ENCODE results near the gene ANKS6. TPM values are rescaled to one million over a fixed set of nuclear protein-coding genes. Genes with fewer than 3 reads are reported as not detected.

The ANKS6 gene
- total RNA-seq, 4 donors from 2014 or later = 18.3 to 35.9 (median 29.3) TPM

DNA sequence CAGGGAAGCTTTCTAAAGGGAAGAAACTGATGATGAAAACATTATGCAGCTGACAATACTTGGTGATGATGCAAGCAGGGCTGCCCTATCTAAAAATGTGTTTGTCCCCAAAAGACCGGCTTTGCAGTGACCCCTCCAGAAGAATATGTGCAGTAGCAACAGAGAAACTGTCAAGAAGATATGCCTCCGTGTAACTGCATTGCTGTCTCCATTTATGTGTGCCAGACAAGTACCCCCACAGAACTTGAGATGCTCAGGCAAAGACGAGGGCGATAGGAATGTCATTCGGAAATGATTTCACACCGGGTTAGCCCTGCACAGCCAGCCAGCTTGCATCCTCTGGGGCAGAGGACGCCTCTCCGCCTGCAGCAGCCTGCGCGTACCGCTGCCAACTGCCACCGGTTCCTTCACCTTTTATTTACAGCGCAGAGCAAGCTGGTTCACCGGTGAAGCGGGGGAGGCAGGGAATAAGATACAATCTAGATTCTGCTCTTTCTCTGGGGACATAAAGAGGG lies 89.6 kb downstream of the ANKS6 start:
- 14 to 24% methylated on average over 8 to 15 of the region's 15 CpGs for WGBS, 2 donors (ENCODE audit: low coverage in 1 of 2)
- Histone ChIP-seq H3K9me3 (no peaks in the 10 kb centered on the region), H3K27me3 (peaks cover 97% of the 10 kb centered on the region), H3K36me3 (no peaks in the 10 kb centered on the region), H3K27ac (no peak overlapping the region), H3K4me1 (peaks cover 0 to 17% (median 10%) of the 10 kb centered on the region in 4 donors), H3K4me3 (no peak overlapping the region)
- TF ChIP-seq, protein P1, sequence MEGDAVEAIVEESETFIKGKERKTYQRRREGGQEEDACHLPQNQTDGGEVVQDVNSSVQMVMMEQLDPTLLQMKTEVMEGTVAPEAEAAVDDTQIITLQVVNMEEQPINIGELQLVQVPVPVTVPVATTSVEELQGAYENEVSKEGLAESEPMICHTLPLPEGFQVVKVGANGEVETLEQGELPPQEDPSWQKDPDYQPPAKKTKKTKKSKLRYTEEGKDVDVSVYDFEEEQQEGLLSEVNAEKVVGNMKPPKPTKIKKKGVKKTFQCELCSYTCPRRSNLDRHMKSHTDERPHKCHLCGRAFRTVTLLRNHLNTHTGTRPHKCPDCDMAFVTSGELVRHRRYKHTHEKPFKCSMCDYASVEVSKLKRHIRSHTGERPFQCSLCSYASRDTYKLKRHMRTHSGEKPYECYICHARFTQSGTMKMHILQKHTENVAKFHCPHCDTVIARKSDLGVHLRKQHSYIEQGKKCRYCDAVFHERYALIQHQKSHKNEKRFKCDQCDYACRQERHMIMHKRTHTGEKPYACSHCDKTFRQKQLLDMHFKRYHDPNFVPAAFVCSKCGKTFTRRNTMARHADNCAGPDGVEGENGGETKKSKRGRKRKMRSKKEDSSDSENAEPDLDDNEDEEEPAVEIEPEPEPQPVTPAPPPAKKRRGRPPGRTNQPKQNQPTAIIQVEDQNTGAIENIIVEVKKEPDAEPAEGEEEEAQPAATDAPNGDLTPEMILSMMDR (IDR thresholded peaks at IDR 0.05) = no peak
- TF ChIP-seq POLR2A (IDR thresholded peaks at IDR 0.05) (no peak), EP300 (IDR thresholded peaks at IDR 0.05; ENCODE audit: low read depth) (no peak), POLR2AphosphoS5 (IDR thresholded peaks at IDR 0.05) (no peak)
- DNase-seq = no peak
- intact Hi-C loops (cut with DNase I; ENCODE audit: low total_unique reads) = no loop called here
- in situ Hi-C loops (cut with MboI; ENCODE audit: low pct_ligation_motif_present in 1 of 4, low pct_unique_long_range_greater_than_20kb in 1 of 4, low sequenced_read_pairs in 3 of 4) = no loop called here

DNA sequence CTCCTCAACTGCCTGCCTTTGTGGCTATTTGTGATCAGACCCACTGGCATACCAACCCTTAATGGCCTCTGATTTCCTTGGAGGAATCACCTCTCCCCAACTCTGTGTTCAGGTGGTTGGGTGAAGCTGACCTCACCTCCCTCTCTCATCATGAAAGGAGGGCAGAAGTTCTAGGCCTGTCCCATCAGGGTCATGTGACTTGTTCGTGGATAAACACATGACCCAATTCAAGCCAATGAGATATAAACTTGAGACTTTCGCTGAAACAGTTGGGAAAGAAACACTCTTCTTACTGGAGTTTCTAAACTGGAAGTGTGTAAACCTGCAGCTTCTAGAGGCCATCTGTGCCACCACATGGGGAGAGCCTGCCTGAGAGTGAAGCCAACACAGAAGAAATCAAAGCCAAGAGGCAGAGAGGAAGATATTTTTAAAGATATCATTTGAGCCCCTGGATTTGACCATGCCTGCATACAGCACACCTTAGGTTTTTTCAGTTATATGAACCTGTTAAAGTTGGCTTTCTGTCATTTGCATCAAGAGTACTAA lies 93.4 kb downstream of the ANKS6 start:
- Histone ChIP-seq H3K36me3 (no peaks in the 10 kb centered on the region), H3K9me3 (no peaks in the 10 kb centered on the region), H3K27ac (no peak overlapping the region), H3K4me1 (peaks cover 0 to 7% (median 5%) of the 10 kb centered on the region in 4 donors), H3K27me3 (peaks cover 69% of the 10 kb centered on the region), H3K4me3 (no peak overlapping the region)
- 73 to 83% methylated on average over 1 to 2 of the region's 2 CpGs for WGBS, 2 donors (ENCODE audit: low coverage in 1 of 2)
- no peak for DNase-seq
- intact Hi-C loops (cut with DNase I; ENCODE audit: low total_unique reads) (no loop called here), in situ Hi-C loops (cut with MboI; ENCODE audit: low pct_ligation_motif_present in 1 of 4, low pct_unique_long_range_greater_than_20kb in 1 of 4, low sequenced_read_pairs in 3 of 4) (no loop called here)
- TF ChIP-seq POLR2AphosphoS5 (IDR thresholded peaks at IDR 0.05) = no peak
- TF ChIP-seq, protein P1 (IDR thresholded peaks at IDR 0.05) = no peak
- no peak for TF ChIP-seq POLR2A (IDR thresholded peaks at IDR 0.05)
- TF ChIP-seq EP300 (IDR thresholded peaks at IDR 0.05; ENCODE audit: low read depth) = no peak

DNA sequence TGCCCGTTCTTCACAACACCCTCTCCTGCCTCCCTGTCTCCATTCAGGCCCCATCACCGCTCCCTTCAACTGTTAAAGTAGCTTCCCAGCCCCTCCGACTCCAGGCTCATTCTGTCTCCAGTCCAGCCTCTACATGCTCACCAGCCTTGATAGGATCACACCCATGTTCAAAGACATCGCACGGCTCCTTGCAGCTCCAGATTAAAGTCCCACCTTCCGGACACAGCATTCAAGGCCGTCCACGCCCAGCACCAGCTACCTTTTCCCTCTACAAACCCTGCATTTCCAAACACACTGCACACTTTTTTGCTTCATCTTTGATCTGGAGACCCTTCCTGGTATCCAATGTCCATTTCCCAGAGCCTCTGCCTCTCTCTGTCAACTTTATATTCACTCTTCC lies 94.0 kb downstream of the ANKS6 start:
- Histone ChIP-seq H3K4me3 (no peak overlapping the region), H3K27ac (no peak overlapping the region), H3K27me3 (peaks cover 63% of the 10 kb centered on the region), H3K4me1 (peaks cover 0 to 4% (median under 1%) of the 10 kb centered on the region in 4 donors), H3K36me3 (no peaks in the 10 kb centered on the region), H3K9me3 (no peaks in the 10 kb centered on the region)
- in situ Hi-C loops (cut with MboI; ENCODE audit: low pct_ligation_motif_present in 1 of 4, low pct_unique_long_range_greater_than_20kb in 1 of 4, low sequenced_read_pairs in 3 of 4) = no loop called here
- no peak for DNase-seq
- no peak for TF ChIP-seq POLR2A (IDR thresholded peaks at IDR 0.05)
- WGBS, 2 donors (ENCODE audit: low coverage in 1 of 2) = 71 to 79% methylated on average over 6 to 8 of the region's 8 CpGs
- intact Hi-C loops (cut with DNase I; ENCODE audit: low total_unique reads) = no loop called here

DNA sequence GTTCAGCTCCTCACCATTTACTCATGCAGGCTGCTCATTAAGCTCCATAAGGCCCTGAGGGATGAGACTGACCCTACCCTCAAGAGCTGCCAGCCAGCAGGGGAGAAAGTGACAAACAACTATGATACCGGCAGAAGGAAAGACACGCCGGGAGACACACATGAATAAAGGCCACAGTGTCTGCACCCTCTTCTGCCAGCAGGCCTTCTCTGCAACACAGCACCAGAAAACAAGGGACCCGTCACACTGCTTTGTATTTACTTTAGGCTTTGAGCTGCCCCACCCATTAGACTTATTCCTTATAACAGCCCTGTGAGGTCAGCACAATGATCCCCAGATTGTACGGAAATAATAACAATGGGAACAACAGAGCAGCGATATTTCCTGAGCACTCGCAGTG lies 94.8 kb downstream of the ANKS6 start:
- TF ChIP-seq, protein P1 (IDR thresholded peaks at IDR 0.05) = no peak
- TF ChIP-seq POLR2AphosphoS5 (IDR thresholded peaks at IDR 0.05) = no peak
- TF ChIP-seq POLR2A (IDR thresholded peaks at IDR 0.05) = no peak
- no peak for TF ChIP-seq EP300 (IDR thresholded peaks at IDR 0.05; ENCODE audit: low read depth)
- intact Hi-C loops (cut with DNase I; ENCODE audit: low total_unique reads) (no loop called here), in situ Hi-C loops (cut with MboI; ENCODE audit: low pct_ligation_motif_present in 1 of 4, low pct_unique_long_range_greater_than_20kb in 1 of 4, low sequenced_read_pairs in 3 of 4) (no loop called here)
- 75% methylated on average over 7 of the region's 7 CpGs; no CpG with 5 or more reads in 1 of the 2 donors for WGBS, 2 donors (ENCODE audit: low coverage in 1 of 2)
- Histone ChIP-seq H3K27me3 (peaks cover 55% of the 10 kb centered on the region), H3K4me3 (no peak overlapping the region), H3K9me3 (no peaks in the 10 kb centered on the region), H3K27ac (no peak overlapping the region), H3K36me3 (no peaks in the 10 kb centered on the region), H3K4me1 (no peaks in the 10 kb centered on the region)
- no peak for DNase-seq

DNA sequence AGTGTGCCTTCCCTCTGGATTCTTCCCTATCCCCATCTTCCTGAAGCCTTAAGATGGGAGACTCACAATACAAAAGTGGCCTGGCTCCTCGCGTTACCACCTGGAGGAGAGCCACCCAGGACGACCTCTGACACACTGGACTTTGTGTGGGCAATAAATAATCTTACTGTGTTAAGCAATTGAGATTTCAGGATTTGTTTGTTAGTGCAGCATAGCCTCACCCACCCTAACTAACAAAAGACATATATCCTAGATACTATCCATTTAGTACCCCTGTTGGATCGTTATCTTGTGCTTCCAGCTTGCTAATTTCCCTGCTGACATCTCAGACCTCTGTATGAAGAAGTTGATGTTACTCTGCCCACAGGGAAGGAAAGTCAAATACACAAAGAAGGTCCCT lies 95.6 kb downstream of the ANKS6 start:
- intact Hi-C loops (cut with DNase I; ENCODE audit: low total_unique reads) (no loop called here), in situ Hi-C loops (cut with MboI; ENCODE audit: low pct_ligation_motif_present in 1 of 4, low pct_unique_long_range_greater_than_20kb in 1 of 4, low sequenced_read_pairs in 3 of 4) (no loop called here)
- Histone ChIP-seq H3K4me3 (no peak overlapping the region), H3K9me3 (no peaks in the 10 kb centered on the region), H3K27ac (no peak overlapping the region), H3K4me1 (no peaks in the 10 kb centered on the region), H3K36me3 (no peaks in the 10 kb centered on the region), H3K27me3 (peaks cover 48% of the 10 kb centered on the region)
- TF ChIP-seq POLR2AphosphoS5 (IDR thresholded peaks at IDR 0.05) = no peak
- TF ChIP-seq POLR2A (IDR thresholded peaks at IDR 0.05) = no peak
- no peak for DNase-seq
- 37 to 50% methylated on average over 1 to 4 of the region's 4 CpGs for WGBS, 2 donors (ENCODE audit: low coverage in 1 of 2)

Data from transverse colon (tissue), 4 donors.